HG03342 (cell line): ENCODE measurements around the gene NXN.
"Not testable (repeated sequence)": the region's sequence is repeated elsewhere in the genome, so short reads cannot be mapped to it uniquely, and the experiment has no call there.

Source experiments
- ATAC-seq: cut with Tn5 transposase; IDR thresholded peaks from one replicate; pipeline ENCODE4 v1.9.1; 2021; ENCODE audit warnings: mild to moderate bottlenecking, moderate library complexity; ENCODE audit not compliant: unreplicated experiment

NXN gene

GRCh38 chr17:804541-805435 lies 174.8 kb downstream of the NXN start:
- no peak for ATAC-seq

DNA sequence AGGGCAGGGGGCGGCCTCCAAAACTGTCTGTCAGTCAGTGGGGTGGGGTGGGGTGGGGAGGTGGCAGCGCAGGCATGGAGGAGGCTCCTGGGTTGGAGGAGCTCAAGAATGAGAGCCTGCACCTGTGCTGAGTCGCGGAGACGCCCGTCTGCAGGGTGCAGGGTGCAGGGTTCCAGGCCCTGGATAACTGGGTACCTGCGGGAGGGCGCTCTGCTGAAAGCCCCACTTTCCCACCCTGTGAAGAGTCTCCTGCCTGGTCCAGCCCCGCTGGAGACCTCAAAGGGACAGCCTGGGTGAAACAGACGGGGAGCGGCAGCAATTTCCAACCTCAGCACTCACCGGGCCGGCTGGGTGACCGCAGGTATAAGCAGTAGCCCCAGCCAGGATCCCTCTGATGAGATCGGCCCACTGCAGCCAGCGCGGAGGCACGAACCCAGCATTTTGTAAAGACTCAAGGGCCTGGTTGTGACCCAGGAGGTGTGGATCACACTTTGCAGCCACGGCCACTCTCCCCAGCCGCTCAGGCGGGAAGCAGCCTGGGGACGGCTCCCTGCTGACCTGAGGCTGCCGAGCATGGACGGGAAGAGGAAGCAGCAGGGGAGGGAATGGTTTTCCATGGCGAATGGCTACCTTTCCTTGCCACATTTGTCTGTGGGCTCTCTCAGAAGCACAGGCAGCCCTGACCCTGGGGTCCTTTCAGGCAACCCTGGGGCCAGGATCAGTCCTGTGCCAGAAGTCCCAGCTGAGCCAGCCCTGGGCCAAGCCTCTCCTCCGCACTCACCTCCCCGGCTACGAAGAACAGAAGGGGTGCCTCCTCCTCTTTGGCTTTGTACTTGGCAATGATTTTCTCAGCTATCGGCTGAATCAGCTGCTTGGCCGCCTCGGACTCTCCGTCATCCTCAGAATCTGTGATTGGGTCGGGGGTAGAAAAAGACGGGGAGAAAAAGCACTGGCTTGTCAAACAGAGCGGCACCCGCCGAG lies 176.4 kb downstream of the NXN start:
- ATAC-seq, result no peak

DNA sequence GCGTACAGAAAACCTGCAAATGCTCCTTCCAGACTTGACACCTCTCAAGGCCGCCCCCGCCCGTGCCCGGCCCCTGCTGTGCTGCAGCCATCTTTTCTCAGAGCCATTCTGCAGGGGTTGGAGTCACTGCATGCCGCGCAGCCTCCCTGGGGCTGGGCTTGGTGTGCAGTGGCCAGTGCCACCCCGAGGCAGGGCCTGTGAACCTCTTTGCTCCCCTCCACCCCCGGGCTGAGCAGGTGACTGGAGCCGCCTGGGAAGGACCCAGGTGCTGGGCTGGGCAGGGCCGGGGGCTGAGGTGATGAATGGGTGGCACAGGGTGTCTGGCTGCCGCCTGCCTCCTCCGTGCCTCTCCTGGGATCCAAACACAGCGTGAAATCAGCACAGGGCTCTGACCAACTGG lies 177.1 kb downstream of the NXN start:
- no peak for ATAC-seq

- no peak for ATAC-seq
Measured at GRCh38 chr17:801660-802059, 177.9 kb downstream of the NXN start.

- no peak for ATAC-seq
Measured at GRCh38 chr17:800446-801242, 178.9 kb downstream of the NXN start.

- no peak for ATAC-seq
Measured at GRCh38 chr17:799261-799660, 180.3 kb downstream of the NXN start.

GRCh38 chr17:798246-798645 lies 181.3 kb downstream of the NXN start:
- ATAC-seq, result no peak

- no peak for ATAC-seq
Measured at GRCh38 chr17:797236-797840, 182.2 kb downstream of the NXN start.

DNA sequence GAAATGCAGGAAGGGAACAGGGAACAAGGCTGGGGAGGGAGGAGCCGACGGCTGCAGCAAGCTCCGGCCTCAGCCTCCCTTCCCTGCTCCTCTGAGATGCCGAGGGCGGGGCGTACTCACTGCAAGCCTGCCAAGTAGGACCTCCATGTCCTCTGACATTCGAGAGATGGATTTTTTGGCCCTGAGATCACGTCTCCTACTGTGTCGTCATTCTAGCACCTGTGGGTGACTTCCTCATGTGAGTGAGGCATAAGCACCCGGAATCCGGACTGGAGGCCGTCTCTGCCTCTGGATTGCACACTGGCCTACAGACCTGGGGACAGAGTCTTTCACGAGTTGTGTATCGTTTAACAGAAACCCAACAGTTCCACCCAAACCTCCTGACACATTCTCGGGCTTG lies 183.0 kb downstream of the NXN start:
- no peak for ATAC-seq

DNA sequence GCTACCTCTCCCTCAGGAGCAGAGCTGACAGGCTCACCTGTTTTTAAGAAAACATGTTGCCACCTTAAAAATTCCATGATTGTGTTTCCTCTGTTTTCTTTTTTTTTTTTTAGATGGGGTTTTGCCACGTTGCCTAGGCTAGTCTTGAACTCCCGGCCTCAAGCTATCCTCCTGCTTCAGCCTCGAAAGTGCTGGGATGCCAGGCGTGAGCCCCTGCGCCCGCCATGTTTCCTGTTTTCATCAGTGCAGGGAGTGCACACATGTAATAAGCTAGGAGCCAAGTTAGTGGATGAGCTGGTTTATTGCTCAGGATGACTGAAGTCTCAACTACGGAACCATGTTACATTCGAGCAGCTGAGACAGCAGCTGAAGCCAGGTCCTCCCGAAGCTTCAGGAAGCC lies 183.9 kb downstream of the NXN start:
- ATAC-seq, result no peak

- no peak for ATAC-seq
Measured at GRCh38 chr17:795276-795675, 184.3 kb downstream of the NXN start.

DNA sequence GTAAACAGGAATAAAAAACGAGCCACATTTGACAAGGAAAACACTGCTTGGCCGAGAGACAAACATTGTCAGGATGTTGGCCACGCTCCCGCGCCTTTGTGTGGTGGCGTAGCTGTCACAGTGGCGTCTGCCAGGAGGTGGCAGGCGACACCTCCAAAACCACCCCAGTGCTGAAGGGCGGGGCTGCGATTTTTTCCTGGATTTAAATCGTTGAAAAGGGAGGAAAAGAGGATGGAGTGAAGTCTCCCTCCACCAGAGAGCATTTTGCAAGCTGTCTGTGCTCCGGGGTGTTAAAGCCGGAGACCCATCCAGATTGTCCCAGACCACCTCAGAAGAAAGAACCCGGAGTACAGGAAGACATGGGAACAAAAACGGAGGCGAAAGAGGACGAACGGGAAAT lies 184.7 kb downstream of the NXN start:
- no peak for ATAC-seq

- no peak for ATAC-seq
Measured at GRCh38 chr17:792277-792676, 187.3 kb downstream of the NXN start.

GRCh38 chr17:791829-792228 lies 187.7 kb downstream of the NXN start:
- ATAC-seq, result no peak

- ATAC-seq, result not testable (repeated sequence)
Measured at GRCh38 chr17:790874-791247, 188.7 kb downstream of the NXN start.

GRCh38 chr17:789931-790873 lies 189.4 kb downstream of the NXN start:
- not testable (repeated sequence) for ATAC-seq

- no peak for ATAC-seq
Measured at GRCh38 chr17:789160-789840, 190.3 kb downstream of the NXN start.

DNA sequence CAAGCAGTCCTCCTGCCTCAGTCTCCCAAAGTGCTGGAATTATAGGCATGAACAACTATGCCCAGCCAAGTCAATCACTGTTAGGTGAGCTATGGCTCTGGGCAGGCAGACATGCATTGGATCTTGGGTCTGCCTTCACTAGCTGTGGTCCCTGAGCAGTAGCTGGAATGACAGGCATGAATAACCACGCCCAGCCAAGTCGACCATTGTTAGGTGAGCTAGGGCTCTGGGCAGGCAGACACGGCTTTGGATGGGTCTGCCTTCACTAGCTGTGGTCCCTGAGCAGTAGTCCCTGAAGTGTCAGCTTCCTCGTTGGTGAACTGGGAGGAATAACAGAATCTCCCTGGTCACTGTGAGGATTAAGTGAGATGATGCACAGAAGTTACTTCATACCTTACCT lies 191.0 kb downstream of the NXN start:
- no peak for ATAC-seq
